ENCODE data around the gene THAP6. TPM values are rescaled to one million over a fixed set of nuclear protein-coding genes. Genes with fewer than 3 reads are reported as not detected.

THAP6 gene
- total and polyA plus RNA-seq, 2 of the 8 experiments (the other 6 are each of a cell fraction or from before 2014, with no cell fraction given) = 3.3 to 9.7 TPM

DNA sequence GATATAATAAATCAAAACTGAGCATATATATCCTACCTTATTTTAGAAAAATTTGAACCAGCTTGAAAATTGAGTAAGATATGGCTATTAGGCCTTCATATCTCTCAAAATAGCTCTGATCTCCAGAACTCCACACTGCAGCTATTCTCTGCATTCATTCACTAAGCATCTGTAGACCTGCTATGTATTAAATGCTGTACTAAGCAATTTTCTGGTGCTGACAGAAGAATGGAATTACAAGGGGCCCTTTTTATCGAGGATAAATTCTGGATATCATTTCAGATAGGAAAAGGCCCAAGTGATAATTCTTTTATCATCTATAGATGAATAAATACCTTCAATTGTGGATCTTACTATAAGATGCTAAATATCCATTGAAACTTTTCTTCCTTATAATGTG is 1.9 kb downstream of the THAP6 start:
- Histone ChIP-seq H3K56ac (replicated peaks; ENCODE audit: insufficient read length, low read depth, low read length) (no peak overlapping the region), H3K36me3 (ENCODE audit: control insufficient read depth in 2 of 4, insufficient read depth in 4 of 4, low read length in 3 of 4) (peaks cover 0 to 26% (median 9%) of the 10 kb centered on the region in 4 experiments; a peak in 7 of 8 replicates), H4K5ac (ENCODE audit: insufficient read length, low read depth, low read length) (no peak overlapping the region), H3K23ac (ENCODE audit: insufficient read length) (no peak overlapping the region), H2AK5ac (ENCODE audit: low read depth, low read length) (no peak overlapping the region), H3K18ac (ENCODE audit: extremely low read depth, low read length) (no peak overlapping the region), H2BK20ac (ENCODE audit: low read length) (no peak overlapping the region), H4K8ac (ENCODE audit: extremely low read depth, insufficient read depth, low read length) (no peak overlapping the region), H3K14ac (ENCODE audit: insufficient read length) (no peak overlapping the region), H3K79me2 (ENCODE audit: control insufficient read depth in 1 of 2, insufficient read depth in 2 of 2, low read length in 2 of 2) (peaks cover 0 to 32% of the 10 kb centered on the region in 2 experiments; a peak in 3 of 4 replicates), H2BK12ac (ENCODE audit: low read depth, low read length) (no peak overlapping the region), H3K4ac (replicated peaks; ENCODE audit: insufficient read length, low read depth, low read length) (no peak overlapping the region), H2BK120ac (replicated peaks; ENCODE audit: low read depth, low read length) (no peak overlapping the region), H3K23me2 (ENCODE audit: low read depth, low read length) (peaks cover 7% of the 10 kb centered on the region), H3K9me3 (ENCODE audit: insufficient read depth in 2 of 2, low read depth in 1 of 2, low read length in 1 of 2) (no peaks in the 10 kb centered on the region), H4K20me1 (replicated peaks in 1 of 2; ENCODE audit: control insufficient read depth in 1 of 2, insufficient read depth in 2 of 2, low read length in 2 of 2) (no peaks in the 10 kb centered on the region), H3K4me1 (replicated peaks in 1 of 4; ENCODE audit: control insufficient read depth in 3 of 4, insufficient read depth in 4 of 4, low read length in 3 of 4) (peaks cover 0 to 15% (median 7%) of the 10 kb centered on the region in 4 experiments; a peak in 4 of 7 replicates), H3K9ac (replicated peaks in 1 of 4; ENCODE audit: extremely low read depth in 1 of 4, low read depth in 3 of 4, low read length in 3 of 4) (no peak overlapping the region), H3K4me2 (ENCODE audit: insufficient read depth in 1 of 2, low read depth in 2 of 2, low read length in 2 of 2) (no peak overlapping the region), H2BK5ac (ENCODE audit: low read depth, low read length) (no peak overlapping the region), H3K4me3 (ENCODE audit: extremely low read depth in 1 of 4, insufficient read depth in 2 of 4, low read depth in 3 of 4, low read length in 4 of 4) (no peak overlapping the region), H3K27me3 (replicated peaks in 1 of 4; ENCODE audit: control insufficient read depth in 3 of 4, extremely low read depth in 1 of 4, insufficient read depth in 3 of 4, low read length in 3 of 4) (no peaks in the 10 kb centered on the region), H2AFZ (ENCODE audit: low read length) (no peak overlapping the region), H3K79me1 (ENCODE audit: low read depth, low read length) (no peaks in the 10 kb centered on the region), H4K91ac (replicated peaks; ENCODE audit: insufficient read length, low read length) (no peak overlapping the region), H3K27ac (ENCODE audit: low read depth, low read length) (no peak overlapping the region), H2BK15ac (ENCODE audit: low read length) (no peak overlapping the region)
- no peak for DNase-seq (ENCODE audit: low read depth in 1 of 2, low spot score in 2 of 2)
- ChIA-PET CTCF (ENCODE audit: partially characterized antibody) (interaction anchor here (0.7 to 1.5 kb wide), 2 partner anchors 39 to 842 kb away, joined by 3 read pairs; no protein-coding TSS in a partner anchor), POLR2A (ENCODE audit: partially characterized antibody) (interaction anchor here (0.7 to 1.1 kb wide), 3 partner anchors 9 to 19 kb away, joined by 3 to 6 read pairs (median 4); no protein-coding TSS in a partner anchor)
- 97% methylated on average over 1 of the region's 1 CpG; no CpG with 5 or more reads in 1 of the 2 experiments for WGBS, 2 experiments (ENCODE audit: extremely low coverage in 1 of 2, insufficient coverage in 1 of 2, insufficient read length in 1 of 2, insufficient replicate concordance in 2 of 2, low coverage in 1 of 2, low lambda C conversion rate in 2 of 2, missing lambda C conversion rate in 1 of 2)
- TF ChIP-seq POU5F1 (IDR thresholded peaks at IDR 0.05; ENCODE audit: low read depth, low read length) (no peak), FOSL1 (IDR thresholded peaks at IDR 0.05; ENCODE audit: insufficient read depth, low read depth, low read length) (no peak), CBX8 (IDR thresholded peaks at IDR 0.05; ENCODE audit: borderline replicate concordance, low read depth, low read length) (no peak), RFX5 (IDR thresholded peaks at IDR 0.05; ENCODE audit: borderline replicate concordance, low read depth, low read length) (no peak), TCF12 (IDR thresholded peaks at IDR 0.05; ENCODE audit: low read depth, low read length) (no peak), RBBP5 (IDR thresholded peaks at IDR 0.05; ENCODE audit: borderline replicate concordance, low read depth, low read length) (no peak), JUND (IDR thresholded peaks at IDR 0.05; ENCODE audit: low read length) (no peak)
- TF ChIP-seq, protein P1, sequence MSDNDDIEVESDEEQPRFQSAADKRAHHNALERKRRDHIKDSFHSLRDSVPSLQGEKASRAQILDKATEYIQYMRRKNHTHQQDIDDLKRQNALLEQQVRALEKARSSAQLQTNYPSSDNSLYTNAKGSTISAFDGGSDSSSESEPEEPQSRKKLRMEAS (IDR thresholded peaks at IDR 0.05) = no peak
- FAIRE-seq = no peak
